Measurements from ENCODE around the gene ZFP36L2.

ZFP36L2 gene

GRCh38 chr2:43262239-43262638, 35.8 kb upstream of the ZFP36L2 start:
- no peak for TF ChIP-seq POLR2A (IDR thresholded peaks at IDR 0.05; ENCODE audit: low read length)
- TF ChIP-seq GATA1 (IDR thresholded peaks at IDR 0.05; ENCODE audit: low read depth, low read length), result no peak
- no peak for DNase-seq

- DNase-seq, result no peak
- TF ChIP-seq POLR2A (IDR thresholded peaks at IDR 0.05; ENCODE audit: low read length) (no peak), GATA1 (IDR thresholded peaks at IDR 0.05; ENCODE audit: low read depth, low read length) (no peak)
Observed at GRCh38 chr2:43259512-43259911, 33.1 kb upstream of the ZFP36L2 start.

GRCh38 chr2:43258547-43259156, 32.2 kb upstream of the ZFP36L2 start:
- DNase-seq, result no peak
- no peak for TF ChIP-seq GATA1 (IDR thresholded peaks at IDR 0.05; ENCODE audit: low read depth, low read length)
- no peak for TF ChIP-seq POLR2A (IDR thresholded peaks at IDR 0.05; ENCODE audit: low read length)

GRCh38 chr2:43255296-43255910, 29.0 kb upstream of the ZFP36L2 start:
- TF ChIP-seq GATA1 (IDR thresholded peaks at IDR 0.05; ENCODE audit: low read depth, low read length) (no peak), POLR2A (IDR thresholded peaks at IDR 0.05; ENCODE audit: low read length) (no peak)
- no peak for DNase-seq

- DNase-seq, result no peak
- TF ChIP-seq GATA1 (IDR thresholded peaks at IDR 0.05; ENCODE audit: low read depth, low read length) (no peak), POLR2A (IDR thresholded peaks at IDR 0.05; ENCODE audit: low read length) (no peak)
Observed at GRCh38 chr2:43254331-43254730, 27.9 kb upstream of the ZFP36L2 start.

GRCh38 chr2:43251171-43251731, 24.8 kb upstream of the ZFP36L2 start:
- no peak for DNase-seq
- no peak for TF ChIP-seq GATA1 (IDR thresholded peaks at IDR 0.05; ENCODE audit: low read depth, low read length)
- no peak for TF ChIP-seq POLR2A (IDR thresholded peaks at IDR 0.05; ENCODE audit: low read length)

- no peak for TF ChIP-seq GATA1 (IDR thresholded peaks at IDR 0.05; ENCODE audit: low read depth, low read length)
- TF ChIP-seq POLR2A (IDR thresholded peaks at IDR 0.05; ENCODE audit: low read length), result no peak
- no peak for DNase-seq
Observed at GRCh38 chr2:43250015-43250414, 23.6 kb upstream of the ZFP36L2 start.

- no peak for DNase-seq
- TF ChIP-seq POLR2A (IDR thresholded peaks at IDR 0.05; ENCODE audit: low read length), result no peak
- no peak for TF ChIP-seq GATA1 (IDR thresholded peaks at IDR 0.05; ENCODE audit: low read depth, low read length)
Observed at GRCh38 chr2:43248621-43249020, 22.2 kb upstream of the ZFP36L2 start.

GRCh38 chr2:43246641-43247040, 20.2 kb upstream of the ZFP36L2 start:
- TF ChIP-seq POLR2A (IDR thresholded peaks at IDR 0.05; ENCODE audit: low read length) (no peak), GATA1 (IDR thresholded peaks at IDR 0.05; ENCODE audit: low read depth, low read length) (no peak)
- DNase-seq, result no peak

- TF ChIP-seq POLR2A (IDR thresholded peaks at IDR 0.05; ENCODE audit: low read length) (no peak), GATA1 (IDR thresholded peaks at IDR 0.05; ENCODE audit: low read depth, low read length) (no peak)
- DNase-seq, result no peak
Observed at GRCh38 chr2:43241558-43241957, 15.2 kb upstream of the ZFP36L2 start.

- DNase-seq, result no peak
- no peak for TF ChIP-seq GATA1 (IDR thresholded peaks at IDR 0.05; ENCODE audit: low read depth, low read length)
- no peak for TF ChIP-seq POLR2A (IDR thresholded peaks at IDR 0.05; ENCODE audit: low read length)
Observed at GRCh38 chr2:43240766-43241150, 14.4 kb upstream of the ZFP36L2 start.

GRCh38 chr2:43239981-43240765, 13.8 kb upstream of the ZFP36L2 start:
- TF ChIP-seq GATA1 (IDR thresholded peaks at IDR 0.05; ENCODE audit: low read depth, low read length), result no peak
- no peak for TF ChIP-seq POLR2A (IDR thresholded peaks at IDR 0.05; ENCODE audit: low read length)
- DNase-seq, result no peak

GRCh38 chr2:43238813-43239212, 12.4 kb upstream of the ZFP36L2 start:
- no peak for DNase-seq
- no peak for TF ChIP-seq POLR2A (IDR thresholded peaks at IDR 0.05; ENCODE audit: low read length)
- no peak for TF ChIP-seq GATA1 (IDR thresholded peaks at IDR 0.05; ENCODE audit: low read depth, low read length)

- DNase-seq, result no peak
- TF ChIP-seq GATA1 (IDR thresholded peaks at IDR 0.05; ENCODE audit: low read depth, low read length) (no peak), POLR2A (IDR thresholded peaks at IDR 0.05; ENCODE audit: low read length) (no peak)
Observed at GRCh38 chr2:43238176-43238575, 11.8 kb upstream of the ZFP36L2 start.
